ENCODE measurements around the gene FRMD7.

Gene FRMD7

DNA sequence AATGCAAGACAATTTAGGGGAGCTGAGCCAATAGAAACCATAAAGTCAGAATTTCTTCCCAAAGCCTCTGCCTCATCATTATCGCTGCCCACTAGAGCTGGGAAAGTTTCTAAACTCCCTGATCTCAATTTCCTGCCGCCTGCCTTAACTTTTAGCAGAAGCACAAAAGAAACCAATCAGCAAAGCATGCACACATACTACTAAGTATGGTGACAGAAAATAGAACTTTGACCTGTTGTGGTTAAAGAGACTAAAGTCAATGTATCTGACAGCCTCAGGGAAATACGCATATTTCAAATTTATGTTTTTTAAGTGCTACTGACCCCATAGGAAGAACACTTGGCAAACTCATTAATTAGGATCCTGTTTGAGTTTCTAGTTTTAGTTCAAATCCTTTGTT, 94.7 kb downstream of the FRMD7 start:
- FAIRE-seq = no peak

DNA sequence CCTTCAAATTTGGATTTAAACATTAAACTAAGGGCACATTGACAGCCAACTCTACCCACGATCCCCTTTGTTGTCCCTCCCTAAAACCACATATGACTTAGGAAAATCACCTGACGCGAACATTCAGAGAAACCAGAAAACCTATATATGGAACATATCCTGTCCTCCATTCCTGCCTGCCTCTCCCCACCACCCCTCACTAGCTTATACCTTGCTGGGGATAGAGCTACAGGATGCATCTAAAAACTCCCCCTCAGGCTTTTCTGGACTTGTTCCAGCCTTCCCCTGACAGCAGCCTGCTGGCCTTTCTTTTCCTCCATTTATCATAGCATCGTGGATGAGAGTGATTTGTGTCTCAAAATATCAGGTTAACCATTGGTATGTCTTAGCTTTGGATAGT, 96.0 kb downstream of the FRMD7 start:
- FAIRE-seq = no peak

DNA sequence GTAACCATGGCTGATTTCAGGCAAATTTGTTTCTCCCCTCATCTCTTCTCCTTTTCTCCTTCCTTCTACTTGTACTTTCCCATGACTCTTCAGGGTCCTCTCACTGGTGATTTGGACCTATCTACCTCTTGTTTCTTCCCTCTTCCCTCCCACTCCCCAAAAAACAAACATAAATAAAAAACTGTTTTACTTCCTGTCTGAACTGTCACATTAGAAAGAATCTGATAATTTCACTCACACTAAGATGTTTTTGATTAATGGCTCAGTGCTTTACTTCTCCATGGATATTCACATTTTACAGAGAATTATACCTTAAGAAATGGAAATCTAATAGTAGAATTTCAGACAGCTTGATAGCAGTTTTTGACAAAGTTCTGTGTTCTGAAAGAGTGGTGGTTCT, 97.6 kb downstream of the FRMD7 start:
- no peak for FAIRE-seq

All from endometrium (tissue), 2 donors.